HCT116 (cell line): ENCODE data around the gene DHX15. TPM values are rescaled to one million over a fixed set of nuclear protein-coding genes. Genes with fewer than 3 reads are reported as not detected.

Experiments
- ATAC-seq: fragments of 200-7000 bp; cut with Tn5 transposase; 2 replicates; pipeline ENCODE4 v1.9.1; 2020; ENCODE audit warnings: mild to moderate bottlenecking, moderate library complexity
- BruUV-seq: library from RNA; stranded (reverse); fragments of 400-500 nt; replicated peaks from 2 replicates; lab custom pipeline; 2021; lab: Mats Ljungman, UMichigan
- CTCF ChIA-PET: fragments of 300-600 bp; sonication (Branson Sonifier 250); formaldehyde crosslinking; loops from one replicate; lab custom pipeline; 2021; ENCODE audit warnings: antibody characterized with exemption; lab: Charles Lee
- POLR2A ChIA-PET: fragments of 300-600, 350-600 bp; sonication (Branson Sonifier 250); formaldehyde crosslinking; loops from one replicate; lab custom pipeline; 2021; ENCODE audit warnings: antibody characterized with exemption; lab: Charles Lee
- RAD21 ChIA-PET, 2 experiments: fragments of 300-600 bp; sonication (Branson Sonifier 250); formaldehyde crosslinking; loops; one replicate each; lab custom pipeline; 2023; ENCODE audit warnings: low total read pairs in 2 of 2; ENCODE audit not compliant: uncharacterized antibody in 2 of 2, unreplicated experiment in 2 of 2, low non-redundant PET in 1 of 2; lab: Charles Lee
- DNase-seq: peaks from one replicate; pipeline ENCODE4 v3.0.0-alpha.2; 2010; ENCODE audit warnings: low read depth, low spot score
- H2AFZ ChIP-seq: fragments of 200-600 bp; shearing (Covaris generic), sonication (generic); 2 replicates; pipeline ENCODE4 v1.6.1; 2017; ENCODE audit warnings: low read depth, mixed run types, mixed read lengths, antibody characterized with exemption, low read length; ENCODE audit not compliant: poor library complexity, severe bottlenecking
- H3K27ac ChIP-seq: 2 replicates; pipeline ENCODE4 v1.5.1; 2012; ENCODE audit warnings: low read depth, low read length
- H3K27me3 ChIP-seq: fragments of 200-600 bp; sonication (generic); 2 replicates; pipeline ENCODE4 v1.6.1; 2016; ENCODE audit warnings: mixed run types, low read length, mixed read lengths; ENCODE audit not compliant: insufficient read depth
- H3K36me3 ChIP-seq, 2 experiments: fragments of 200-500 bp in 1 of 2; fragments of 200-600 bp in 1 of 2; sonication (Bioruptor generic) in 1 of 2; sonication (generic) in 1 of 2; 2 replicates each; pipeline versions ENCODE4 v1.5.1 to v1.6.1; 2014 to 2016; ENCODE audit warnings: low read length in 2 of 2, inconsistent platforms in 1 of 2, mixed read lengths in 1 of 2, mixed run types in 1 of 2; ENCODE audit not compliant: insufficient read depth in 2 of 2, control insufficient read depth in 1 of 2
- H3K4me1 ChIP-seq, 2 experiments: fragments of 200-600 bp in 1 of 2; sonication (generic) in 1 of 2; 2 replicates each; pipeline versions ENCODE4 v1.5.1 to v1.6.1; 2012 to 2017; ENCODE audit warnings: low read length in 2 of 2, inconsistent platforms in 1 of 2, mild to moderate bottlenecking in 1 of 2, mixed read lengths in 1 of 2, mixed run types in 1 of 2, moderate library complexity in 1 of 2; ENCODE audit not compliant: insufficient read depth in 2 of 2, control insufficient read depth in 1 of 2
- H3K4me2 ChIP-seq: fragments of 200-600 bp; sonication (generic); 2 replicates; pipeline ENCODE4 v1.6.1; 2017; ENCODE audit warnings: mixed run types, low read length, mixed read lengths
- H3K4me3 ChIP-seq, 2 experiments: fragments of 200-600 bp in 1 of 2; sonication (generic) in 1 of 2; replicated peaks in 1 of 2; 2 replicates each; pipeline ENCODE4 v1.5.1; 2011 to 2016; ENCODE audit warnings: low read length in 2 of 2, control low read depth in 1 of 2, low read depth in 1 of 2, mild to moderate bottlenecking in 1 of 2, mixed read lengths in 1 of 2, mixed run types in 1 of 2
- H3K79me2 ChIP-seq: fragments of 200-600 bp; sonication (generic); 2 replicates; pipeline ENCODE4 v1.6.1; 2017; ENCODE audit warnings: mild to moderate bottlenecking, mixed run types, low read length, moderate library complexity, mixed read lengths; ENCODE audit not compliant: insufficient read depth
- H3K9ac ChIP-seq: fragments of 200-600 bp; sonication (generic); 2 replicates; pipeline ENCODE4 v1.6.1; 2016; ENCODE audit warnings: low read length, mixed read lengths
- H3K9me2 ChIP-seq: fragments of 200-600 bp; sonication (generic), shearing (Covaris generic); 2 replicates; pipeline ENCODE4 v1.6.1; 2017; ENCODE audit warnings: mixed run types, mild to moderate bottlenecking, moderate library complexity; ENCODE audit not compliant: insufficient read depth
- H3K9me3 ChIP-seq, 2 experiments: fragments of 200-500 bp in 1 of 2; fragments of 200-600 bp in 1 of 2; sonication (Bioruptor generic) in 1 of 2; sonication (generic) in 1 of 2; 2 replicates each; pipeline ENCODE4 v1.6.1; 2014 to 2017; ENCODE audit warnings: low read length in 2 of 2, mixed read lengths in 2 of 2, inconsistent platforms in 1 of 2, low read depth in 1 of 2, mild to moderate bottlenecking in 1 of 2, mixed run types in 1 of 2, moderate library complexity in 1 of 2; ENCODE audit not compliant: control insufficient read depth in 1 of 2, insufficient read depth in 1 of 2
- H4K20me1 ChIP-seq: fragments of 200-600 bp; sonication (generic), shearing (Covaris generic); 2 replicates; pipeline ENCODE4 v1.6.1; 2017; ENCODE audit warnings: mixed run types, mild to moderate bottlenecking, moderate library complexity; ENCODE audit not compliant: insufficient read depth
- CEBPB ChIP-seq: IDR thresholded peaks from 2 replicates; pipeline ENCODE4 v1.6.1; 2012; ENCODE audit warnings: low read depth
- EZH2 ChIP-seq: fragments of 200-600 bp; sonication (generic); IDR thresholded peaks from 2 replicates; pipeline ENCODE4 v1.6.1; 2017; ENCODE audit warnings: antibody characterized with exemption, mixed run types
- EZH2phosphoT487 ChIP-seq: fragments of 200-600 bp; IDR thresholded peaks from 2 replicates; pipeline ENCODE4 v1.6.1; 2018; ENCODE audit warnings: antibody characterized with exemption, borderline replicate concordance
- FOSL1 ChIP-seq: IDR thresholded peaks from 2 replicates; pipeline ENCODE4 v1.6.1; 2012; ENCODE audit warnings: low read depth
- JUND ChIP-seq: IDR thresholded peaks from 2 replicates; pipeline ENCODE4 v1.6.1; 2012
- POLR2A ChIP-seq: IDR thresholded peaks from 2 replicates; pipeline ENCODE4 v1.7.0; 2011; ENCODE audit warnings: borderline replicate concordance; ENCODE audit not compliant: insufficient read depth, insufficient read length; ENCODE audit errors: extremely low read depth
- REST ChIP-seq: IDR thresholded peaks from 2 replicates; pipeline ENCODE4 v1.6.1; 2012; ENCODE audit warnings: low read depth
- SIN3A ChIP-seq: IDR thresholded peaks from 2 replicates; pipeline ENCODE4 v1.6.1; 2012; ENCODE audit warnings: low read depth
- ZFX ChIP-seq: fragments of 450-650 bp; IDR thresholded peaks from 2 replicates; pipeline ENCODE4 v1.6.1; 2017
- ZNF274 ChIP-seq: fragments of 200-500 bp; sonication (Bioruptor generic); IDR thresholded peaks from 2 replicates; pipeline ENCODE4 v1.6.1; 2014; ENCODE audit warnings: mild to moderate bottlenecking, low read depth, low read length, inconsistent platforms
- intact Hi-C: fragments of 100-400 bp; cut with micrococcal nuclease; formaldehyde crosslinking; loops from 2 replicates; pipeline ENCODE4 v1.10.0; 2022
- total RNA-seq: library from RNA; stranded (reverse); gene quantifications from one replicate; pipeline ENCODE4 v1.2.1, GENCODE V29; 2021; ENCODE audit not compliant: unreplicated experiment

Gene DHX15
- total RNA-seq, 1 experiment from 2014 or later: 195 TPM

GRCh38 chr4:24482871-24483270, 101.5 kb downstream of the DHX15 start:
- no peaks in the 10 kb centered on the region for H3K9me2 ChIP-seq
- no peaks in the 10 kb centered on the region for H3K36me3 ChIP-seq
- H3K79me2 ChIP-seq: no peaks in the 10 kb centered on the region
- CTCF ChIA-PET: no interaction called here
- no peaks in the 10 kb centered on the region for H3K9me3 ChIP-seq
- no peak for DNase-seq
- H3K4me1 ChIP-seq: no peaks in the 10 kb centered on the region
- no peak for TF ChIP-seq REST
- TF ChIP-seq CEBPB: no peak
- TF ChIP-seq EZH2phosphoT487: no peak
- TF ChIP-seq SIN3A: no peak
- no peak for TF ChIP-seq POLR2A
- no peak for TF ChIP-seq EZH2
- TF ChIP-seq ZNF274: no peak
- TF ChIP-seq ZFX: no peak
- TF ChIP-seq JUND: no peak
- no peak for TF ChIP-seq FOSL1
- H3K9ac ChIP-seq: no peak overlapping the region
- peaks cover 6% of the 10 kb centered on the region; the same call in 1 of the 2 replicates for H3K27me3 ChIP-seq
- no peaks in the 10 kb centered on the region for H4K20me1 ChIP-seq
- RAD21 ChIA-PET: no interaction called here
- H3K4me3 ChIP-seq: no peak overlapping the region
- no peak overlapping the region for H3K4me2 ChIP-seq
- POLR2A ChIA-PET: no interaction called here
- ATAC-seq: no peak
- no peak overlapping the region for H2AFZ ChIP-seq
- no TSS peak for BruUV-seq
- intact Hi-C loops: loop anchor here (10.0 kb wide), 1 partner anchor 312 kb away; the partner anchor contains the start of gene SOD3
- H3K27ac ChIP-seq: no peak overlapping the region
